AG09309 (cell line): Measurements from ENCODE around the gene SLC23A3.

Experiments
- DNase-seq: peaks from one replicate; pipeline ENCODE4 v3.0.0-alpha.2; 2010; ENCODE audit warnings: low read depth
- H3K4me3 ChIP-seq: 2 replicates; pipeline ENCODE4 v1.5.1; 2011; ENCODE audit warnings: mild to moderate bottlenecking, low read depth, low read length, moderate library complexity; ENCODE audit not compliant: control insufficient read depth
- CTCF ChIP-seq: IDR thresholded peaks from 2 replicates; pipeline ENCODE4 v1.5.1; 2011; ENCODE audit warnings: mild to moderate bottlenecking, low read depth, low read length, inconsistent platforms; ENCODE audit not compliant: insufficient read depth, control insufficient read depth; ENCODE audit errors: missing control alignments

The SLC23A3 gene

GRCh38 chr2:219184121-219184520 lies 14.3 kb upstream of the SLC23A3 start:
- DNase-seq = no peak
- TF ChIP-seq CTCF = no peak
- H3K4me3 ChIP-seq = no peak overlapping the region

- no peak overlapping the region for H3K4me3 ChIP-seq
- no peak for TF ChIP-seq CTCF
- DNase-seq = no peak
Observed at GRCh38 chr2:219183151-219183772, 13.4 kb upstream of the SLC23A3 start.

- TF ChIP-seq CTCF = no peak
Observed at GRCh38 chr2:219182331-219183150, 12.7 kb upstream of the SLC23A3 start.

GRCh38 chr2:219181531-219181930 lies 11.7 kb upstream of the SLC23A3 start:
- H3K4me3 ChIP-seq = no peak overlapping the region
- TF ChIP-seq CTCF = no peak
- DNase-seq = no peak

More at GRCh38 chr2:219182331-219183150, 12.7 kb upstream of the SLC23A3 start:
- DNase-seq = no peak
- no peak overlapping the region for H3K4me3 ChIP-seq

GRCh38 chr2:219180961-219181360 lies 11.1 kb upstream of the SLC23A3 start:
- no peak overlapping the region for H3K4me3 ChIP-seq
- TF ChIP-seq CTCF = no peak
- DNase-seq = no peak

GRCh38 chr2:219179601-219180465 lies 10.0 kb upstream of the SLC23A3 start:
- peak overlapping the region; percentile 1; the same call in 1 of the 2 replicates for H3K4me3 ChIP-seq
- no peak for TF ChIP-seq CTCF
- DNase-seq = no peak
